ENCODE data around the gene BCR.

- TF ChIP-seq POLR2AphosphoS5 (IDR thresholded peaks at IDR 0.05; ENCODE audit: low read depth, low read length) (no peak), TAF1 (IDR thresholded peaks at IDR 0.05; ENCODE audit: borderline replicate concordance, low read depth, low read length) (no peak), POLR2A (IDR thresholded peaks at IDR 0.05; ENCODE audit: low read depth, low read length) (no peak)
These were observed 24.3 kb downstream of the BCR start for GRCh38 chr22:23204541-23205157.

Measured in GM12892 (cell line).